Testis (tissue), 2 donors: Measurements from ENCODE around the gene SSNA1.

Experiments
- CTCF ChIP-seq, 3 experiments: fragments of 450-650 bp in 2 of 3; fragments of 200-600 bp in 1 of 3; sonication (generic) in 1 of 3; IDR thresholded peaks; one replicate each; pipeline ENCODE4 v1.5.1; 2016 to 2019; ENCODE audit warnings: antibody characterized with exemption in 3 of 3, mild to moderate bottlenecking in 2 of 3, moderate library complexity in 1 of 3
- POLR2A ChIP-seq: fragments of 450-650 bp; IDR thresholded peaks from one replicate; pipeline ENCODE4 v1.6.1; 2017; ENCODE audit warnings: antibody characterized with exemption, mild to moderate bottlenecking, moderate library complexity

GRCh38 chr9:137214620-137215019 is 26.1 kb downstream of the SSNA1 start:
- TF ChIP-seq POLR2A, result no peak
- no peak for TF ChIP-seq CTCF (IDR thresholded peaks at IDR 0.05)
